Peyer's patch (tissue), 4 donors: ENCODE results near the gene IRF9. TPM values are rescaled to one million over a fixed set of nuclear protein-coding genes. Genes with fewer than 3 reads are reported as not detected.
A peak's percentile ranks its signal among the peaks of the same experiment; 100 is the strongest.

Experiments
- DNase-seq, 3 donors: peaks; one replicate each; pipeline ENCODE4 v3.0.0-alpha.2; 2017 to 2019
- H3K27ac ChIP-seq, 4 donors: fragments of 200-600 bp; sonication (generic); one replicate each; pipeline ENCODE4 v1.5.1; 2016 to 2019
- H3K27me3 ChIP-seq, 2 donors: fragments of 200-600 bp; sonication (generic); one replicate each; pipeline ENCODE4 v1.5.1; 2019
- H3K36me3 ChIP-seq, 3 donors: fragments of 200-600 bp; sonication (generic); one replicate each; pipeline ENCODE4 v1.5.1; 2016 to 2019
- H3K4me1 ChIP-seq, 4 donors: fragments of 200-600 bp; sonication (generic); one replicate each; pipeline ENCODE4 v1.5.1; 2016 to 2019
- H3K4me3 ChIP-seq, 4 donors: fragments of 200-600 bp; sonication (generic); 1 replicate in 3 of 4; 2 replicates in 1 of 4; pipeline ENCODE4 v1.5.1; 2016 to 2019; ENCODE audit warnings: mild to moderate bottlenecking in 1 of 4
- H3K9me3 ChIP-seq, 4 donors: fragments of 200-600 bp; sonication (generic); one replicate each; pipeline ENCODE4 v1.5.1; 2016 to 2019; ENCODE audit warnings: mild to moderate bottlenecking in 1 of 4
- CTCF ChIP-seq, 6 experiments: fragments of 450-650 bp in 4 of 6; fragments of 200-600 bp in 2 of 6; sonication (generic) in 1 of 6; IDR thresholded peaks; one replicate each; pipeline ENCODE4 v1.5.1; 2017 to 2019; ENCODE audit warnings: antibody characterized with exemption in 6 of 6, mild to moderate bottlenecking in 3 of 6, moderate library complexity in 1 of 6
- POLR2A ChIP-seq, 2 donors: fragments of 450-650 bp; IDR thresholded peaks; one replicate each; pipeline ENCODE4 v1.5.1; 2017; ENCODE audit warnings: antibody characterized with exemption in 2 of 2, mild to moderate bottlenecking in 2 of 2, moderate library complexity in 2 of 2
- total RNA-seq, 4 donors: library from RNA; depleted of rRNA; stranded (reverse); fragments of >200 nt; gene quantifications; one replicate each; pipeline ENCODE4 v1.1.0, GENCODE V29; 2016

The IRF9 gene
- 100 to 1,000 TPM in 1 of 4 donors, 10 to 100 TPM in 3; 64.1 to 219 (median 80.8) TPM for total RNA-seq

GRCh38 chr14:24160850-24161804 lies at the start of gene IRF9:
Gene IRF9 (plus strand): TSS chr14:24161265. CDS start chr14:24162145, 880 bp downstream.
- H3K4me3 ChIP-seq: peak within 1 kb of the TSS; percentile 53 to 77 (median 68)
- TF ChIP-seq POLR2A (IDR thresholded peaks at IDR 0.05) (peak; percentile 68 to 80), CTCF (IDR thresholded peaks at IDR 0.05) (peak; percentile 95 to 99 (median 98))
- H3K4me1 ChIP-seq: peaks cover 5 to 31% (median 15%) of the 10 kb centered on the region in 4 donors
- peak; percentile 97 to 99 (median 99) for DNase-seq
- H3K9me3 ChIP-seq: no peaks in the 10 kb centered on the region
- peak within 1 kb of the TSS; percentile 91 to 96 (median 95) for H3K27ac ChIP-seq
- H3K27me3 ChIP-seq: no peaks in the 10 kb centered on the region
- peaks cover 0 to 69% (median 5%) of the 10 kb centered on the region in 3 donors for H3K36me3 ChIP-seq

- no peak for DNase-seq
- TF ChIP-seq CTCF (IDR thresholded peaks at IDR 0.05) (no peak), POLR2A (IDR thresholded peaks at IDR 0.05) (no peak)
- Histone ChIP-seq H3K4me3 (peak overlapping the region; percentile 50 to 89 (median 72)), H3K27me3 (no peaks in the 10 kb centered on the region), H3K36me3 (peaks cover 0 to 17% (median 0%) of the 10 kb centered on the region in 3 donors), H3K9me3 (no peaks in the 10 kb centered on the region), H3K4me1 (peaks cover 9 to 31% (median 11%) of the 10 kb centered on the region in 4 donors), H3K27ac (peak overlapping the region; percentile 94 to 99 (median 97))
Observed at GRCh38 chr14:24113379-24113800, 47.7 kb upstream of the IRF9 start.

DNA sequence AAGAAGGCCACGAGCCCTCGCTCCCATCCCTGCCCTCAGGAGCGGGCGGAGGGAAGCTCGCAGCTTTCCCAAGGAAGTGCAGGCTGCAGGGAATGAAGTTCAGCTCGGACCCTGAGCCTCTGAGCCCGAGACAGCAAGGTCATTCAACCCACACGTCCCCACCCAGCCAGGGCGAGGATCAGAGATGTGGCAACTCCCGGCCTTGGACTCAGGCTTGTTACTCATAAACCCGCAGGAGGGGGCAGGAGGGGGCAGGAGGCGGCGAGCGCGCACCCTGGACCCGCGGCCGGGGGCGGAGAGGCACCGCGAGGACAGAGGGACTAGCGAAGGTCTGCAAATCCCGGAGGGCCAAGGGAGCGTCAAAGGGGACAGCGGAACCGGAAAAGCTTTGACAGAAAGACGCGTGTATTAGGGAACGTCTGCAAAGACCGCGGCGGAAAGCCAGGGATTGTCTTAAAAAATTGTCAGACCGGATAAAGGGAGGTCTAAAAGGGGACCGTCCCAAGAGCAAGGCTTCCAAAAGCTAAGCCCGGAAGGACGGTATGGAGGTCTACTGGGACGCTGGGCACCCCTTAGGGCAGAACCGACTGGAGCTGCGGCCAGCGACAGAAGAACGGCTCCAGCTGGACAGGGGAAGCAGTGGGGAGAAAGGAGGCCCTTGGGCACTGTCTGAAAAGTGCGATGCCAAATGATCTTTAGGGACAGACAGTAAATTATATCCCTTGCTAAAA lies 47.1 kb upstream of the IRF9 start:
- peak; percentile 74 to 95 (median 94) for DNase-seq
- peaks cover 6 to 31% (median 10%) of the 10 kb centered on the region in 4 donors for H3K4me1 ChIP-seq
- H3K27me3 ChIP-seq: no peaks in the 10 kb centered on the region
- H3K36me3 ChIP-seq: peaks cover 0 to 23% (median 0%) of the 10 kb centered on the region in 3 donors
- H3K9me3 ChIP-seq: no peaks in the 10 kb centered on the region
- TF ChIP-seq CTCF (IDR thresholded peaks at IDR 0.05): peak in 1 of 6 experiments; percentile 10
- peak; percentile 67 to 70 for TF ChIP-seq POLR2A (IDR thresholded peaks at IDR 0.05)
- peak overlapping the region; percentile 94 to 99 (median 97) for H3K27ac ChIP-seq
- peak overlapping the region; percentile 50 to 89 (median 72) for H3K4me3 ChIP-seq

- no peaks in the 10 kb centered on the region for H3K27me3 ChIP-seq
- H3K36me3 ChIP-seq: peaks cover 0 to 31% (median 3%) of the 10 kb centered on the region in 3 donors
- H3K4me3 ChIP-seq: peak within 1 kb of the TSS; percentile 50 to 89 (median 72)
- H3K9me3 ChIP-seq: no peaks in the 10 kb centered on the region
- peak; percentile 98 to 99 (median 99) for DNase-seq
- H3K4me1 ChIP-seq: peaks cover 4 to 31% (median 10%) of the 10 kb centered on the region in 4 donors
- peak within 1 kb of the TSS; percentile 94 to 99 (median 97) for H3K27ac ChIP-seq
- TF ChIP-seq POLR2A (IDR thresholded peaks at IDR 0.05) (peak; percentile 12 to 57), CTCF (IDR thresholded peaks at IDR 0.05) (peak in 1 of 6 experiments; percentile 2)
Observed at GRCh38 chr14:24114532-24115421, 46.3 kb upstream of the IRF9 start, which contains the start of the genes DCAF11 and NRL. Gene DCAF11 (plus strand): TSS chr14:24114777. CDS start chr14:24115595, 818 bp downstream. Gene NRL (minus strand): TSS chr14:24114949. CDS start chr14:24082848, 32,101 bp downstream.
